Measurements from ENCODE around the gene C1orf21. TPM values are rescaled to one million over a fixed set of nuclear protein-coding genes. Genes with fewer than 3 reads are reported as not detected.

The C1orf21 gene
- total RNA-seq, 1 experiment from 2014 or later: 0.15 TPM

DNA sequence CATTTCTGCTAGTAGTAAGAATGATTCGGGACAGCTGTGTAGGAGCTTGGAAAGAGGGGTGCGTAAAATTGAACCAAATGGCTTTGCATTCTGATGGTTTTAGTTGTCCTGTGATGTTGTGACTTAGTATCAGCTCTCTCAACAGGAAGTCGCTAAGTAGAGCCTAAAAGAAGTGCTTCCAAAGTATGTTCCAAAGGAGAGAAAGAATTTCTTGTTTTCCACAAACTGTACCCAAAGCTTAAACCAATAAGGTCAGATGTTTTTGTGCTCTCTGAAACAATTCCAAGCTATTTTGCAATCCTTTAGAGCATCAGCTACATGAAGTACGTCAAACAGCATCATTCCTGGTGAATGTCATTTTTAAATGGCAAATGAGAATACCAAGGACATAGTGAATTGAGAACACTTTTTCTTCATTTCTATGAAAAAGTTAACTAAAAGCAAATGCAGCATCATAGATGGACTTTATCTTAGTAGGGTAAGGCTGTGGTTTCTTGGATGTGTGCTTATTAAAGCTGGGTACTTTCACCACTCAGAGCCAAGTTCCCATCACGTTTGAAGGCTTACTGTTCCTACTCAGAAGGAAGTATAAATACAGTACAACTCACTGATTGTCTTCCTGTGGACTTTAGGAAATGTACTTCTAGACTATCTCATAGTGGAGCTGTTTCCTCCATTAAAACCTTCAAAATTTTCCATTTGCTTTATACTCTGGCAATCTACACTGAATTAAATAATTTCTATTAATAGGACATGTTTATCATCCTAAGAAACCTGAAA is 148.6 kb downstream of the C1orf21 start:
- no peaks in the 10 kb centered on the region for H3K4me1 ChIP-seq (ENCODE audit: control insufficient read depth, insufficient read depth, low read length)
- no peak for TF ChIP-seq TCF7L2 (IDR thresholded peaks at IDR 0.05; ENCODE audit: low read depth, low read length)
- TF ChIP-seq, protein P1, sequence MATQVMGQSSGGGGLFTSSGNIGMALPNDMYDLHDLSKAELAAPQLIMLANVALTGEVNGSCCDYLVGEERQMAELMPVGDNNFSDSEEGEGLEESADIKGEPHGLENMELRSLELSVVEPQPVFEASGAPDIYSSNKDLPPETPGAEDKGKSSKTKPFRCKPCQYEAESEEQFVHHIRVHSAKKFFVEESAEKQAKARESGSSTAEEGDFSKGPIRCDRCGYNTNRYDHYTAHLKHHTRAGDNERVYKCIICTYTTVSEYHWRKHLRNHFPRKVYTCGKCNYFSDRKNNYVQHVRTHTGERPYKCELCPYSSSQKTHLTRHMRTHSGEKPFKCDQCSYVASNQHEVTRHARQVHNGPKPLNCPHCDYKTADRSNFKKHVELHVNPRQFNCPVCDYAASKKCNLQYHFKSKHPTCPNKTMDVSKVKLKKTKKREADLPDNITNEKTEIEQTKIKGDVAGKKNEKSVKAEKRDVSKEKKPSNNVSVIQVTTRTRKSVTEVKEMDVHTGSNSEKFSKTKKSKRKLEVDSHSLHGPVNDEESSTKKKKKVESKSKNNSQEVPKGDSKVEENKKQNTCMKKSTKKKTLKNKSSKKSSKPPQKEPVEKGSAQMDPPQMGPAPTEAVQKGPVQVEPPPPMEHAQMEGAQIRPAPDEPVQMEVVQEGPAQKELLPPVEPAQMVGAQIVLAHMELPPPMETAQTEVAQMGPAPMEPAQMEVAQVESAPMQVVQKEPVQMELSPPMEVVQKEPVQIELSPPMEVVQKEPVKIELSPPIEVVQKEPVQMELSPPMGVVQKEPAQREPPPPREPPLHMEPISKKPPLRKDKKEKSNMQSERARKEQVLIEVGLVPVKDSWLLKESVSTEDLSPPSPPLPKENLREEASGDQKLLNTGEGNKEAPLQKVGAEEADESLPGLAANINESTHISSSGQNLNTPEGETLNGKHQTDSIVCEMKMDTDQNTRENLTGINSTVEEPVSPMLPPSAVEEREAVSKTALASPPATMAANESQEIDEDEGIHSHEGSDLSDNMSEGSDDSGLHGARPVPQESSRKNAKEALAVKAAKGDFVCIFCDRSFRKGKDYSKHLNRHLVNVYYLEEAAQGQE (IDR thresholded peaks at IDR 0.05; ENCODE audit: insufficient read depth in 1 of 2, low read depth in 2 of 2, low read length in 1 of 2): no peak
- TF ChIP-seq SIN3A (IDR thresholded peaks at IDR 0.05; ENCODE audit: borderline replicate concordance, insufficient read depth, low read depth, low read length): no peak
- TF ChIP-seq POLR2AphosphoS5 (IDR thresholded peaks at IDR 0.05; ENCODE audit: low read depth, low read length): no peak
- TF ChIP-seq, protein P2, sequence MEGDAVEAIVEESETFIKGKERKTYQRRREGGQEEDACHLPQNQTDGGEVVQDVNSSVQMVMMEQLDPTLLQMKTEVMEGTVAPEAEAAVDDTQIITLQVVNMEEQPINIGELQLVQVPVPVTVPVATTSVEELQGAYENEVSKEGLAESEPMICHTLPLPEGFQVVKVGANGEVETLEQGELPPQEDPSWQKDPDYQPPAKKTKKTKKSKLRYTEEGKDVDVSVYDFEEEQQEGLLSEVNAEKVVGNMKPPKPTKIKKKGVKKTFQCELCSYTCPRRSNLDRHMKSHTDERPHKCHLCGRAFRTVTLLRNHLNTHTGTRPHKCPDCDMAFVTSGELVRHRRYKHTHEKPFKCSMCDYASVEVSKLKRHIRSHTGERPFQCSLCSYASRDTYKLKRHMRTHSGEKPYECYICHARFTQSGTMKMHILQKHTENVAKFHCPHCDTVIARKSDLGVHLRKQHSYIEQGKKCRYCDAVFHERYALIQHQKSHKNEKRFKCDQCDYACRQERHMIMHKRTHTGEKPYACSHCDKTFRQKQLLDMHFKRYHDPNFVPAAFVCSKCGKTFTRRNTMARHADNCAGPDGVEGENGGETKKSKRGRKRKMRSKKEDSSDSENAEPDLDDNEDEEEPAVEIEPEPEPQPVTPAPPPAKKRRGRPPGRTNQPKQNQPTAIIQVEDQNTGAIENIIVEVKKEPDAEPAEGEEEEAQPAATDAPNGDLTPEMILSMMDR (IDR thresholded peaks at IDR 0.05): no peak
- H3K27me3 ChIP-seq (ENCODE audit: control insufficient read depth, insufficient read depth, low read length): no peaks in the 10 kb centered on the region
- DNase-seq (ENCODE audit: low read depth, low spot score) (no peak), ATAC-seq (no peak)
- H3K9me3 ChIP-seq (ENCODE audit: control insufficient read depth, insufficient read depth, low read depth, low read length): no peaks in the 10 kb centered on the region
- no peaks in the 10 kb centered on the region for H3K36me3 ChIP-seq (ENCODE audit: control insufficient read depth, insufficient read depth, low read length)
- in situ Hi-C loops (cut with HindIII; ENCODE audit: low pct_unique_long_range_greater_than_20kb, low sequenced_read_pairs) (no loop called here), intact Hi-C loops (cut with micrococcal nuclease; ENCODE audit: unreplicated experiment) (no loop called here)
- ChIA-PET POLR2A (no interaction called here), CTCF (no interaction called here)
- H3K27ac ChIP-seq (ENCODE audit: low read length): no peak overlapping the region
- no peak overlapping the region for H3K4me3 ChIP-seq (ENCODE audit: low read depth in 2 of 2, low read length in 2 of 2)
- BruUV-seq (replicated peaks): no TSS peak

DNA sequence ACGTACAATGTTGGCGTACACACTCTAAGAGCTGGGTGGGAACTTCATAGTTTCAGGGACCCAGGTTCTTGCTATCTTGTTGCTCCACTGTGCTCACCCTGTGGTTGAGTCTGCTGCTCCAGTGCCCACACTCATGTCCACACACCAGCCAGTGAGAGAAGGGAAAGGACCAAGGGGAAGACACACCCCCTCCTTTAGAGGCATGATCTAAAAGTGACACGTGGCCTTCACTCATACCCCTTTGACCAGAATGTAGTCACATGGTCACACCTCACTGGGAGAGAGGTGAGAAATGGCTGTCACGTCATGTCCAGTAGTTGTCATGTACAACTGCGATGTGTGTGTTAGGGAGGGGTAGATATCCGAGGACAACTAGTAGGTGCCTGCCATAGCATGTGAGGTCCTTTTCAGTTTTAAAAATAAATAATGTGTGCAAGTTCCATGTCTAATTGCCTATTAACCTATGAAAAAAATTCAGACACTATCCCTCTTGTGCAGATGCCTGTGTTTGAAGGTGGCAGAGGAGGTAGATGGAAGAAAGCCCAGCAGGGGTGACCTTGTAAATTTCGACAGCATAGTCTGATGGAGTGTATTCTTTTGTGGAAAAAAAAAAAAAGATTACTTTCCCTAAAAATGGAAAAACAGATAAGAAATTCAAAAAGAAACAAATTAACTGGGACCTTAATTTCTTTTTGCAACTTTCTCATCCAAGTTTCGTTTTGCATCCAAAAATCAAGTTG is 149.6 kb downstream of the C1orf21 start:
- no peaks in the 10 kb centered on the region for H3K4me1 ChIP-seq (ENCODE audit: control insufficient read depth, insufficient read depth, low read length)
- CTCF ChIA-PET: no interaction called here

More for the DNA sequence above, 149.6 kb downstream of the C1orf21 start:
- in situ Hi-C loops (cut with HindIII; ENCODE audit: low pct_unique_long_range_greater_than_20kb, low sequenced_read_pairs) (no loop called here), intact Hi-C loops (cut with micrococcal nuclease; ENCODE audit: unreplicated experiment) (no loop called here)
- no peaks in the 10 kb centered on the region for H3K27me3 ChIP-seq (ENCODE audit: control insufficient read depth, insufficient read depth, low read length)
- no peak overlapping the region for H3K27ac ChIP-seq (ENCODE audit: low read length)
- BruUV-seq (replicated peaks): no TSS peak
- no peak for ATAC-seq
- TF ChIP-seq POLR2AphosphoS5 (IDR thresholded peaks at IDR 0.05; ENCODE audit: low read depth, low read length) (no peak), TCF7L2 (IDR thresholded peaks at IDR 0.05; ENCODE audit: low read depth, low read length) (no peak), SIN3A (IDR thresholded peaks at IDR 0.05; ENCODE audit: borderline replicate concordance, insufficient read depth, low read depth, low read length) (no peak)
- TF ChIP-seq, protein P1 (IDR thresholded peaks at IDR 0.05; ENCODE audit: insufficient read depth in 1 of 2, low read depth in 2 of 2, low read length in 1 of 2): no peak
- TF ChIP-seq, protein P2 (IDR thresholded peaks at IDR 0.05): no peak
- no peak for DNase-seq (ENCODE audit: low read depth, low spot score)
- H3K9me3 ChIP-seq (ENCODE audit: control insufficient read depth, insufficient read depth, low read depth, low read length): no peaks in the 10 kb centered on the region
- POLR2A ChIA-PET: no interaction called here
- no peaks in the 10 kb centered on the region for H3K36me3 ChIP-seq (ENCODE audit: control insufficient read depth, insufficient read depth, low read length)
- H3K4me3 ChIP-seq (ENCODE audit: low read depth in 2 of 2, low read length in 2 of 2): no peak overlapping the region

Measured in Panc1 (cell line).